SU-DHL-6 (cell line): ENCODE data around the gene YARS2.
"Not testable (repeated sequence)": the region's sequence is repeated elsewhere in the genome, so short reads cannot be mapped to it uniquely, and the experiment has no call there.

Source experiments
- H2AFZ ChIP-seq: fragments of 200-600 bp; sonication (generic); 2 replicates; pipeline ENCODE4 v1.6.1; 2014; ENCODE audit warnings: low read depth, mild to moderate bottlenecking, moderate library complexity, mixed read lengths, antibody characterized with exemption, low read length; ENCODE audit not compliant: severe bottlenecking
- H3F3A ChIP-seq: fragments of 200-600 bp; shearing (Covaris generic); 2 replicates; pipeline ENCODE4 v1.6.0; 2016; ENCODE audit warnings: antibody characterized with exemption, mild to moderate bottlenecking; ENCODE audit not compliant: insufficient read depth
- H3K27ac ChIP-seq: fragments of 200-600 bp; sonication (generic); 2 replicates; pipeline ENCODE4 v1.5.1; 2016; ENCODE audit warnings: low read depth, mild to moderate bottlenecking, low read length, moderate library complexity, mixed read lengths
- H3K27me3 ChIP-seq: fragments of 200-600 bp; sonication (generic), shearing (Covaris generic); 2 replicates; pipeline ENCODE4 v1.6.0; 2014; ENCODE audit warnings: mild to moderate bottlenecking, low read length
- H3K36me3 ChIP-seq: fragments of 200-600 bp; sonication (generic); 2 replicates; pipeline ENCODE4 v1.6.1; 2014; ENCODE audit warnings: mild to moderate bottlenecking, low read length, mixed read lengths
- H3K4me2 ChIP-seq: fragments of 300-600, 200-600 bp; shearing (Covaris generic), sonication (generic); 2 replicates; pipeline ENCODE4 v1.6.0; 2014; ENCODE audit warnings: low read length, low read depth, mild to moderate bottlenecking; ENCODE audit not compliant: poor library complexity, severe bottlenecking
- H3K4me3 ChIP-seq: fragments of 200-600 bp; sonication (generic); 2 replicates; pipeline ENCODE4 v1.5.1; 2014; ENCODE audit warnings: antibody characterized with exemption, low read length, mild to moderate bottlenecking, mixed read lengths; ENCODE audit not compliant: insufficient read depth, poor library complexity, severe bottlenecking
- H3K79me2 ChIP-seq: fragments of 200-600 bp; sonication (generic); 2 replicates; pipeline ENCODE4 v1.6.1; 2014; ENCODE audit warnings: mild to moderate bottlenecking, low read length, moderate library complexity; ENCODE audit not compliant: insufficient read depth
- H3K9ac ChIP-seq: fragments of 200-600 bp; sonication (generic); 2 replicates; pipeline ENCODE4 v1.7.0; 2014; ENCODE audit warnings: mild to moderate bottlenecking, low read length
- H3K9me2 ChIP-seq: fragments of 200-600 bp; sonication (generic); replicated peaks from 2 replicates; pipeline ENCODE4 v1.6.1; 2014; ENCODE audit warnings: low read length; ENCODE audit not compliant: insufficient read depth
- H3K9me3 ChIP-seq: fragments of 200-600 bp; sonication (generic); 2 replicates; pipeline ENCODE4 v1.6.1; 2014; ENCODE audit warnings: low read length, mixed read lengths; ENCODE audit not compliant: insufficient read depth
- H4K20me1 ChIP-seq: fragments of 200-600 bp; sonication (generic); 2 replicates; pipeline ENCODE4 v1.6.1; 2014; ENCODE audit warnings: low read depth, mild to moderate bottlenecking, antibody characterized with exemption, low read length, moderate library complexity, mixed read lengths
- EZH2phosphoT487 ChIP-seq: fragments of 200-600 bp; sonication (generic), shearing (Covaris generic); conservative IDR thresholded peaks from 2 replicates; pipeline ENCODE4 v1.6.1; 2018; ENCODE audit warnings: mild to moderate bottlenecking, antibody characterized with exemption, low read length, moderate library complexity, mixed read lengths
- TF ChIP-seq, protein P1 (sequence below): fragments of 200-600 bp; sonication (generic); IDR thresholded peaks from one replicate; pipeline ENCODE4 v1.5.1; 2017; ENCODE audit warnings: antibody characterized with exemption, mild to moderate bottlenecking, low read length, moderate library complexity; ENCODE audit not compliant: insufficient read depth, poor library complexity, severe bottlenecking

Gene YARS2

GRCh38 chr12:32734952-32735351 lies 20.7 kb downstream of the YARS2 start:
- Histone ChIP-seq H3K9me3 (no peaks in the 10 kb centered on the region), H3K4me3 (no peak overlapping the region), H3K9ac (no peak overlapping the region), H3K4me2 (no peak overlapping the region), H3F3A (peaks cover 29% of the 10 kb centered on the region), H3K79me2 (no peaks in the 10 kb centered on the region), H3K27ac (no peak overlapping the region), H4K20me1 (peaks cover 4% of the 10 kb centered on the region; the same call in 1 of the 2 replicates), H3K9me2 (no peaks in the 10 kb centered on the region), H2AFZ (no peak overlapping the region), H3K36me3 (peaks cover 61% of the 10 kb centered on the region; the same call in 1 of the 2 replicates), H3K27me3 (no peaks in the 10 kb centered on the region)
- no peak for TF ChIP-seq EZH2phosphoT487
- TF ChIP-seq, protein P1, sequence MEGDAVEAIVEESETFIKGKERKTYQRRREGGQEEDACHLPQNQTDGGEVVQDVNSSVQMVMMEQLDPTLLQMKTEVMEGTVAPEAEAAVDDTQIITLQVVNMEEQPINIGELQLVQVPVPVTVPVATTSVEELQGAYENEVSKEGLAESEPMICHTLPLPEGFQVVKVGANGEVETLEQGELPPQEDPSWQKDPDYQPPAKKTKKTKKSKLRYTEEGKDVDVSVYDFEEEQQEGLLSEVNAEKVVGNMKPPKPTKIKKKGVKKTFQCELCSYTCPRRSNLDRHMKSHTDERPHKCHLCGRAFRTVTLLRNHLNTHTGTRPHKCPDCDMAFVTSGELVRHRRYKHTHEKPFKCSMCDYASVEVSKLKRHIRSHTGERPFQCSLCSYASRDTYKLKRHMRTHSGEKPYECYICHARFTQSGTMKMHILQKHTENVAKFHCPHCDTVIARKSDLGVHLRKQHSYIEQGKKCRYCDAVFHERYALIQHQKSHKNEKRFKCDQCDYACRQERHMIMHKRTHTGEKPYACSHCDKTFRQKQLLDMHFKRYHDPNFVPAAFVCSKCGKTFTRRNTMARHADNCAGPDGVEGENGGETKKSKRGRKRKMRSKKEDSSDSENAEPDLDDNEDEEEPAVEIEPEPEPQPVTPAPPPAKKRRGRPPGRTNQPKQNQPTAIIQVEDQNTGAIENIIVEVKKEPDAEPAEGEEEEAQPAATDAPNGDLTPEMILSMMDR = no peak

DNA sequence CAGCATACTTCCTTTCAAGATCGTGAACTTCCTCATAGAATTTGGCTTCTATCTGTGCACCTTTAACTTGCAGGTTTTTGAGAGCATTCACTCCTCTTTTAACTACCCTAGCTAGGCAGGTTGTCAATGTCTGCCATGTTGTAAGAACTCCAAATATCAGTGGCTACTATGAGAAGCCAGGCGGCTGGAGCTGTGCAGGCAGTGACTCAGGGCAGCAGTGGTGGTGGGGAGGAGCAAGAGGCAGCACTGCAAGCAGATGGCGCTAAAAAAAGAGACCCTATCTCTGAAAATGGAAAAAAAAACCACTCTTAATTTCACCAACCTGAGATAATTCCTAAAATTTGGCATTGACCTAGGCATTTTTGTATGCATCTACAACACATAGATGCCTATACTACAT lies 28.5 kb downstream of the YARS2 start:
- Histone ChIP-seq H3K4me3 (no peak overlapping the region), H3K9me3 (no peaks in the 10 kb centered on the region)
- TF ChIP-seq EZH2phosphoT487 = no peak
- TF ChIP-seq, protein P1 = no peak

GRCh38 chr12:32726286-32726685 lies 29.4 kb downstream of the YARS2 start:
- peaks cover 11% of the 10 kb centered on the region for H3K36me3 ChIP-seq
- H3K79me2 ChIP-seq = no peaks in the 10 kb centered on the region
- no peaks in the 10 kb centered on the region for H3K9me3 ChIP-seq
- H4K20me1 ChIP-seq = no peaks in the 10 kb centered on the region
- H3K4me2 ChIP-seq = no peak overlapping the region
- H3K27ac ChIP-seq = no peak overlapping the region
- H3K9me2 ChIP-seq = no peaks in the 10 kb centered on the region
- no peak overlapping the region for H3K4me3 ChIP-seq
- TF ChIP-seq, protein P1 = no peak
- no peak overlapping the region for H2AFZ ChIP-seq
- peaks cover 4% of the 10 kb centered on the region; the same call in 1 of the 2 replicates for H3F3A ChIP-seq
- no peaks in the 10 kb centered on the region for H3K27me3 ChIP-seq
- H3K9ac ChIP-seq = no peak overlapping the region

More for the DNA sequence above, 28.5 kb downstream of the YARS2 start:
- H3K9ac ChIP-seq = no peak overlapping the region
- no peaks in the 10 kb centered on the region for H3K9me2 ChIP-seq
- no peaks in the 10 kb centered on the region for H3K27me3 ChIP-seq
- no peak overlapping the region for H3K27ac ChIP-seq
- H4K20me1 ChIP-seq = no peaks in the 10 kb centered on the region
- no peak overlapping the region for H3K4me2 ChIP-seq
- peaks cover 4% of the 10 kb centered on the region; the same call in 1 of the 2 replicates for H3F3A ChIP-seq
- no peak overlapping the region for H2AFZ ChIP-seq
- no peaks in the 10 kb centered on the region for H3K79me2 ChIP-seq
- peaks cover 20% of the 10 kb centered on the region for H3K36me3 ChIP-seq

DNA sequence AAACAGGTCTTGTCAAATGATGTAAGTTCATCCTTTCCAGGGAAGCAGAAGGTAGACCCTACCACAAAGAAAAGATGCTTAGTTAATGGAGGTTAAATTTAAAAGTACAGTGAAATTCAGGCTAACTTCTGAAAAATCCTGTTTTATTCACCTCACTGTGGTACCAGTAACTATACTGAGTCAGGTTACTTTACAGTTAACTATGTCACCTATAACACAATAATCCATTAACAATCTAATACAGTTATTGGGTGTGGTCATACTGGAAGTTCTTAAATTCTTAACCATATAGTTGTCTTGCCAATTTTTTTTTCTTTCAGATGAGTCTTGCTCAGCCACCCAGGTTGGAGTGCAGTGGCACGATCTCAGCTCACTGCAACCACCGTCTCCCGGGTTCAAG lies 30.4 kb downstream of the YARS2 start:
- not testable (repeated sequence) for H3K79me2 ChIP-seq, H3F3A ChIP-seq, H2AFZ ChIP-seq, H3K36me3 ChIP-seq, H3K27me3 ChIP-seq, H4K20me1 ChIP-seq, H3K4me3 ChIP-seq, H3K9me2 ChIP-seq, H3K9me3 ChIP-seq, H3K9ac ChIP-seq, H3K27ac ChIP-seq, H3K4me2 ChIP-seq
